Left lung (tissue), 10 donors: ENCODE measurements around the gene ACTG1. TPM values are rescaled to one million over a fixed set of nuclear protein-coding genes. Genes with fewer than 3 reads are reported as not detected.

Experiments
- ATAC-seq: fragments of 200-7000 bp; cut with Tn5 transposase; one replicate; pipeline ENCODE4 v1.9.1; 2020; ENCODE audit warnings: moderate library complexity
- DNase-seq, 4 donors: peaks; one replicate each; pipeline ENCODE4 v3.0.0-alpha.2; 2013 to 2020
- H3K27ac ChIP-seq, 2 donors: fragments of 200-600 bp; sonication (generic) in 1 of 2; one replicate each; pipeline versions ENCODE4 v1.5.0 to v1.8.0; 2020 to 2021
- H3K27me3 ChIP-seq, 2 donors: fragments of 200-600 bp; sonication (generic) in 1 of 2; one replicate each; pipeline versions ENCODE4 v1.5.0 to v1.8.0; 2020 to 2021
- H3K36me3 ChIP-seq, 2 donors: fragments of 200-600 bp; sonication (generic) in 1 of 2; one replicate each; pipeline versions ENCODE4 v1.5.0 to v1.8.0; 2020 to 2021
- H3K4me1 ChIP-seq, 2 donors: fragments of 200-600 bp; one replicate each; pipeline ENCODE4 v1.8.0; 2021
- H3K4me3 ChIP-seq, 2 donors: fragments of 200-600 bp; sonication (generic) in 1 of 2; one replicate each; pipeline versions ENCODE4 v1.5.0 to v1.8.0; 2020 to 2021; ENCODE audit warnings: mild to moderate bottlenecking in 1 of 2
- H3K9me3 ChIP-seq, 2 donors: fragments of 200-600 bp; sonication (generic) in 1 of 2; one replicate each; pipeline versions ENCODE4 v1.5.0 to v1.8.0; 2020 to 2021
- CTCF ChIP-seq, 2 donors: fragments of 200-600 bp; sonication (generic) in 1 of 2; IDR thresholded peaks; one replicate each; pipeline versions ENCODE4 v1.5.0 to v1.8.0; 2021; ENCODE audit warnings: antibody characterized with exemption in 2 of 2
- intact Hi-C, 2 donors: fragments of 100-400 bp; cut with DNase I; formaldehyde crosslinking; loops; one replicate each; pipeline versions ENCODE4 v1.11.2 to v1.14.2; 2022
- polyA plus RNA-seq, 6 donors: library from polyadenylated mRNA; unstranded; fragments of 120-200 nt; gene quantifications; one replicate each; pipeline ENCODE4 v1.2.1, GENCODE V29; 2013; ENCODE audit not compliant: insufficient read length in 6 of 6
- total RNA-seq, 2 donors: library from RNA; stranded (reverse); fragmentation: NEBNext Ultra II Directional; extraction: Animal tissue kit (Norgen Biotek cat#: 25700); gene quantifications; one replicate each; pipeline ENCODE4 v1.2.1, GENCODE V29; 2021
- donor health status: DM: no; HTN: yes; CAD: no.
- donor health status: DM: no; HTN: no; CAD: no.

ACTG1 gene
- total and polyA plus RNA-seq, 8 donors: 2,385 to 3,414 (median 2,872) TPM

- Histone ChIP-seq H3K36me3 (peaks cover 0 to 40% of the 10 kb centered on the region in 2 donors), H3K9me3 (no peaks in the 10 kb centered on the region), H3K27ac (peak overlapping the region; percentile 99 to 100), H3K4me1 (peaks cover 8 to 26% of the 10 kb centered on the region in 2 donors), H3K4me3 (peak overlapping the region; percentile 86 to 91), H3K27me3 (no peaks in the 10 kb centered on the region)
- ATAC-seq (no peak), DNase-seq (peak in 1 of 4 donors; percentile 43)
- intact Hi-C loops: no loop called here
- no peak for TF ChIP-seq CTCF (IDR thresholded peaks at IDR 0.05)
Observed at GRCh38 chr17:81509207-81509971, 3.2 kb downstream of the ACTG1 start.

DNA sequence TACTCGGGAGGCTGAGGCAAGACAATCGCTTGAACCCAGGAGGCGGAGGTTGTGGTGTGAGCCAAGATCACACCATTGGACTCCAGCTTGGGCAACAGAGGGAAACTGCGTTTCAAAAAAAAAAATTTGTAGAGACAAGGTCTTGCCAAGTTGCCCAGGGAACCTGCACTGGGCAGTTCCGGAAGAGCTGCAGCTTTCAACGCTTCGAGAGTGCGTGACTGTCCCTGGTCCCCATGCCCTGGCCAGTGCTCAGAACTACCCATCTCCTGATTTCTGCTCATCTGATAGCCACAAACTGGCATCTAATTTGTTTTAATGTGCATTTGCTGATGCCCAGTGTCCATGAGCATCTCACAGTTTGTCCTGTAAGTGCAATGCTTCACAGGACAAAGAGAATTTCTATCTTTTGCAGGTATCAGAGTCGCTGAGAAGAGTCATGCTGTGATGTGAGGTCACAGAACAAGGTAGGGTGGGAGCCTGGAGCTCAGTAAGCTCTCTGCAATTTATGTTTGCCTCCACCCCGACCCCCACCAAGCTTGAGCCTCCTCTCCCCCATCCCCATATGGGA, 3.9 kb downstream of the ACTG1 start:
- Histone ChIP-seq H3K36me3 (peaks cover 0 to 40% of the 10 kb centered on the region in 2 donors), H3K27me3 (no peaks in the 10 kb centered on the region), H3K4me3 (peak overlapping the region; percentile 86 to 91), H3K27ac (peak overlapping the region; percentile 99 to 100), H3K9me3 (no peaks in the 10 kb centered on the region), H3K4me1 (peaks cover 8 to 21% of the 10 kb centered on the region in 2 donors)
- ATAC-seq (no peak), DNase-seq (peak in 1 of 4 donors; percentile 35)
- intact Hi-C loops: no loop called here
- TF ChIP-seq CTCF (IDR thresholded peaks at IDR 0.05): no peak

DNA sequence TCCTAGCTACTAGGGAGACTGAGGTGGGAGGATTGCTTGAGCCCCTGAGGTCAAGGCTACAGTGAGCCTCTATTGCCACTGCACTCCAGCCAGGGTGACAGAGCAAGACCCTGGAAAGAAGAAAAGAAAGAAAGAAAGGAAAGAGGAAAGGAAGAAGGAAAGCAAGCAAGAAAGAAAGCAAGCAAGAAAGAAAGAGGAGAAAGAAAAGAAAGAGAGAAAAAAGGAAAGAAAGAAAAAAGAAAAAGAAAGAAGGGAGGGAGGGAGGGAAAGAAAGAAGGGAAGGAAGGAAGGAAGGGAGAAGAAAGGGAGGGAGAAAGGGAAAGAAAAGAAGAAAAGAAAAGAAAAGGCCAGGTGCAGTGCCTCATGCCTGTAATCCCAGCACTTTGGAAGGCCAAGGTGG, 9.0 kb downstream of the ACTG1 start:
- intact Hi-C loops: no loop called here
- no peak for TF ChIP-seq CTCF (IDR thresholded peaks at IDR 0.05)
- H3K27ac ChIP-seq: no peak overlapping the region
- peaks cover 0 to 3% of the 10 kb centered on the region in 2 donors for H3K36me3 ChIP-seq
- peaks cover 0 to 14% of the 10 kb centered on the region in 2 donors for H3K27me3 ChIP-seq
- no peaks in the 10 kb centered on the region for H3K9me3 ChIP-seq
- H3K4me3 ChIP-seq: no peak overlapping the region
- DNase-seq: no peak
- no peak for ATAC-seq
- H3K4me1 ChIP-seq: peaks cover 0 to 4% of the 10 kb centered on the region in 2 donors

GRCh38 chr17:81502471-81503017, 10.1 kb downstream of the ACTG1 start:
- no peak for TF ChIP-seq CTCF (IDR thresholded peaks at IDR 0.05)
- intact Hi-C loops: no loop called here
- DNase-seq (peak in 1 of 4 donors; percentile 59), ATAC-seq (no peak)
- Histone ChIP-seq H3K27ac (no peak overlapping the region), H3K27me3 (peaks cover 0 to 14% of the 10 kb centered on the region in 2 donors), H3K4me3 (no peak overlapping the region), H3K36me3 (no peaks in the 10 kb centered on the region), H3K4me1 (no peaks in the 10 kb centered on the region), H3K9me3 (no peaks in the 10 kb centered on the region)

DNA sequence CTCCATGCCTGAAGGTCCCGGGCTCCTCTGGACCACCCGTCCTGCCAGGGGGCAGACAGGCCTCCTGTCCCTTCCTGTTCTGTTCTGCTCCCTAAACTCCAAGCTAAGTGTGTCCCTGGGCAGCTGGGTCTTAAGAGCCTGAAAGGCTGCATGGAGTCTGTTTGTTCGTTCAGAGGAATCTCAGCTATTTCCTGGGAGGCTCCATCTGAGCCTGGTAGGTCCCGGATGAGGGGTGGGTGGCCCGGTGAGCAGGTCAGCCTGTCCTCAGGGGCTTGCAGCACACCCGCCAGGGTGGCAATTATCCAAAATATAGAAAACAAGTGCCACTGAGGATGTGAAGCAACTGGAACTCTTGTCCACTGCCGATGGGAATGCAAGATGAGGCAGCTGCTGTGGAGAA, 12.6 kb downstream of the ACTG1 start:
- intact Hi-C loops: no loop called here
- Histone ChIP-seq H3K4me1 (no peaks in the 10 kb centered on the region), H3K9me3 (no peaks in the 10 kb centered on the region), H3K27me3 (peaks cover 0 to 17% of the 10 kb centered on the region in 2 donors), H3K36me3 (no peaks in the 10 kb centered on the region), H3K27ac (no peak overlapping the region), H3K4me3 (no peak overlapping the region)
- ATAC-seq (peak; percentile 65), DNase-seq (peak in 1 of 4 donors; percentile 37)
- no peak for TF ChIP-seq CTCF (IDR thresholded peaks at IDR 0.05)
